Spleen (tissue), 7 donors: Measurements from ENCODE around the gene RNF181.
A peak's percentile ranks its signal among the peaks of the same experiment; 100 is the strongest.

Experiments used
- POLR2A ChIP-seq, 3 donors: fragments of 450-650 bp; IDR thresholded peaks; one replicate each; pipeline ENCODE4 v1.5.1; 2017; ENCODE audit warnings: antibody characterized with exemption in 3 of 3, mild to moderate bottlenecking in 1 of 3
- POLR2AphosphoS5 ChIP-seq, 3 donors: sonication (generic); formaldehyde crosslinking; IDR thresholded peaks; one replicate each; pipeline ENCODE4 v1.5.1; 2017; ENCODE audit warnings: antibody characterized with exemption in 3 of 3
- TF ChIP-seq, protein P1 (sequence below), 11 experiments: fragments of 200-600 bp in 7 of 11; fragments of 450-650 bp in 4 of 11; sonication (generic) in 4 of 11; IDR thresholded peaks in 8 of 11; conservative IDR thresholded peaks in 3 of 11; 1 replicate in 7 of 11; 2 replicates in 4 of 11; pipeline versions ENCODE4 v1.4.0 to v1.8.0; 2016 to 2021; ENCODE audit warnings: antibody characterized with exemption in 11 of 11, inconsistent platforms in 4 of 11, mild to moderate bottlenecking in 1 of 11
- donor health status: DM: no; HTN: no; CAD: no; lungs with moderate emphysema.
- donor health status: DM: no; HTN: no; CAD: no.
- donor health status: DM: no; HTN: no; CAD: no.

DNA sequence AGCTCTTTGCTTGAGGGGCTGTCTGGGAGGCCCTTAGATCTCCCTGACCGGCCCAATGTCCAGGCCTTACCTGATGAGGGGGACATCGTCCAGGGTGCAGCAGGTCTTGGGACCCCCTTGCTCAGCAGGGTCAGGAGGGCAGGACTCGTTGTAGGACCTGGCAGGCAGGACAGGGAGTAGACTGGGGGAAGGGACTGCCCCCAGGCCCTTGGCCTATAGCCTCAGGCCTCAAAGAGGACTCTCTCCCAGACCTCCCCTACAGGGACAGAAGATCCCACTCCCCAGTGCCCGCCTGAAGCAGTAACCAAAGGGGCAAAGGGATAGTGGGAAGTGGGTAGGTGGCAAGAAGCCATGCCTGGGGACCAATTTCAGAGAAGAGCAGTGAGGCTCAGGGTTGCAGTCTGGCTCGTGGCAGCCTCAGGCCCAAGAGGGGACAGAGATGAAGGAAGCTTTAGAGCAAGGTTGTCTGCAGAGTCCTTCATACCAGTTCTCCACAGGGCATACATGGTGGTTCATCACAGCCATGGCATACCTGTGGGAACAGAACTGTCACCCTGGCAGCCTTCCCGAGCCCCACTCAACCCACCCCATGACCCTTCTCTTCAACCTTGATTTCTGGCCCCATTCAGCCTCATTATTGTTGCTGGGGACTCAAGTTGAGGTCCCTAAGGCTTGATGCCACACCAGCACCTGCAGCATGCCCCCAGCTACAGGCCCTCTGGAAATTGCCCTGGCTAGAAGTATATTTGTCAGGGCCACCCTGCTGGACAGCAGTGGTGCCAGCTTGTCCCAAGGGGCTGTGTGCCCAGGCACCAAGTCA is 5.6 kb downstream of the RNF181 start:
- TF ChIP-seq POLR2A (IDR thresholded peaks at IDR 0.05) (no peak), POLR2AphosphoS5 (IDR thresholded peaks at IDR 0.05) (peak in 2 of 3 donors; percentile 3 to 26)
- TF ChIP-seq, protein P1, sequence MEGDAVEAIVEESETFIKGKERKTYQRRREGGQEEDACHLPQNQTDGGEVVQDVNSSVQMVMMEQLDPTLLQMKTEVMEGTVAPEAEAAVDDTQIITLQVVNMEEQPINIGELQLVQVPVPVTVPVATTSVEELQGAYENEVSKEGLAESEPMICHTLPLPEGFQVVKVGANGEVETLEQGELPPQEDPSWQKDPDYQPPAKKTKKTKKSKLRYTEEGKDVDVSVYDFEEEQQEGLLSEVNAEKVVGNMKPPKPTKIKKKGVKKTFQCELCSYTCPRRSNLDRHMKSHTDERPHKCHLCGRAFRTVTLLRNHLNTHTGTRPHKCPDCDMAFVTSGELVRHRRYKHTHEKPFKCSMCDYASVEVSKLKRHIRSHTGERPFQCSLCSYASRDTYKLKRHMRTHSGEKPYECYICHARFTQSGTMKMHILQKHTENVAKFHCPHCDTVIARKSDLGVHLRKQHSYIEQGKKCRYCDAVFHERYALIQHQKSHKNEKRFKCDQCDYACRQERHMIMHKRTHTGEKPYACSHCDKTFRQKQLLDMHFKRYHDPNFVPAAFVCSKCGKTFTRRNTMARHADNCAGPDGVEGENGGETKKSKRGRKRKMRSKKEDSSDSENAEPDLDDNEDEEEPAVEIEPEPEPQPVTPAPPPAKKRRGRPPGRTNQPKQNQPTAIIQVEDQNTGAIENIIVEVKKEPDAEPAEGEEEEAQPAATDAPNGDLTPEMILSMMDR (IDR thresholded peaks at IDR 0.05 in 8 of 11, conservative IDR thresholded peaks at IDR 0.05 in 3 of 11) = no peak
